HepG2 (cell line): Measurements from ENCODE around the gene INHBE. TPM values are rescaled to one million over a fixed set of nuclear protein-coding genes. Genes with fewer than 3 reads are reported as not detected.
A peak's percentile ranks its signal among the peaks of the same experiment; 100 is the strongest.

Experiments
- HIVEP1 ChIP-seq: sonication (generic); formaldehyde crosslinking; IDR thresholded peaks from 2 replicates; pipeline ENCODE4 v1.4.0; 2020; ENCODE audit warnings: mild to moderate bottlenecking, missing genetic modification reagents
- ISX ChIP-seq: sonication (generic); formaldehyde crosslinking; conservative IDR thresholded peaks from 2 replicates; pipeline ENCODE4 v1.5.0; 2020; ENCODE audit warnings: missing genetic modification reagents
- JUNB ChIP-seq: sonication (generic); formaldehyde crosslinking; IDR thresholded peaks from 2 replicates; pipeline ENCODE4 v1.8.0; 2022; ENCODE audit warnings: missing genetic modification reagents, mild to moderate bottlenecking, borderline replicate concordance
- NR3C1 ChIP-seq: sonication (generic); formaldehyde crosslinking; IDR thresholded peaks from 2 replicates; pipeline ENCODE4 v1.4.0; 2020; ENCODE audit warnings: missing genetic modification reagents
- PRMT3 ChIP-seq: sonication (generic); formaldehyde crosslinking; IDR thresholded peaks from 2 replicates; pipeline ENCODE4 v1.8.1; 2022; ENCODE audit warnings: low read depth, mild to moderate bottlenecking, moderate library complexity, missing genetic modification reagents, borderline replicate concordance
- STAT6 ChIP-seq: sonication (generic); formaldehyde crosslinking; IDR thresholded peaks from 2 replicates; pipeline ENCODE4 v1.4.0; 2020; ENCODE audit warnings: missing genetic modification reagents, mild to moderate bottlenecking, borderline replicate concordance
- ZBTB44 ChIP-seq: sonication (generic); formaldehyde crosslinking; IDR thresholded peaks from 2 replicates; pipeline ENCODE4 v1.4.0; 2020; ENCODE audit warnings: missing genetic modification reagents
- ZHX2 ChIP-seq, 2 experiments: sonication (generic) in 1 of 2; formaldehyde crosslinking in 1 of 2; IDR thresholded peaks; 2 replicates each; pipeline versions ENCODE4 v1.6.1 to v1.9.0; 2014 to 2022; ENCODE audit warnings: antibody characterized with exemption in 1 of 2, borderline replicate concordance in 1 of 2, inconsistent platforms in 1 of 2, low read depth in 1 of 2, missing genetic modification reagents in 1 of 2
- ZMAT5 ChIP-seq: sonication (generic); formaldehyde crosslinking; IDR thresholded peaks from 2 replicates; pipeline ENCODE4 v1.5.0; 2020; ENCODE audit warnings: mild to moderate bottlenecking, low read depth, missing genetic modification reagents, borderline replicate concordance
- ZNF20 ChIP-seq: sonication (generic); formaldehyde crosslinking; IDR thresholded peaks from 2 replicates; pipeline ENCODE4 v1.4.0; 2020; ENCODE audit warnings: mild to moderate bottlenecking, moderate library complexity, missing genetic modification reagents
- ZNF513 ChIP-seq: sonication (generic); formaldehyde crosslinking; conservative IDR thresholded peaks from 2 replicates; pipeline ENCODE4 v1.5.0; 2020; ENCODE audit warnings: missing genetic modification reagents
- polyA plus RNA-seq, 8 experiments: library from polyadenylated mRNA; depleted of rRNA in 3 of 8; stranded (reverse) in 7 of 8; unstranded in 1 of 8; fragments of >200 nt; fragmentation: Illumina TruSeq in 4 of 8; extraction: Trizol in 4 of 8; gene quantifications; 2 replicates each; pipeline versions ENCODE4 v1.2.1 to v1.2.3, GENCODE V29; 2011 to 2016; ENCODE audit warnings: low read depth in 4 of 8, missing spikeins in 1 of 8, mixed read lengths in 1 of 8; ENCODE audit not compliant: insufficient read depth in 1 of 8
- total RNA-seq, 5 experiments: library from RNA; depleted of rRNA; stranded (reverse); fragments of >200 nt; fragmentation: Illumina TruSeq; extraction: Trizol; gene quantifications; 2 replicates each; pipeline ENCODE4 v1.2.3, GENCODE V29; 2016; ENCODE audit warnings: low read depth in 1 of 5

The INHBE gene
- total and polyA plus RNA-seq, 2 of the 13 experiments (the other 11 are each of a cell fraction or from before 2014, with no cell fraction given): 17.0 to 32.0 TPM

GRCh38 chr12:57451233-57451778, 3.8 kb upstream of the INHBE start (continued):
- TF ChIP-seq STAT6 (peak; percentile 78), ZNF20 (CRISPR knock-in tag) (no peak), HIVEP1 (peak; percentile 99), PRMT3 (CRISPR knock-in tag) (no peak), JUNB (CRISPR knock-in tag) (no peak), ZBTB44 (CRISPR knock-in tag) (no peak), ISX (CRISPR knock-in tag) (no peak), ZHX2 (IDR thresholded peaks at IDR 0.05; ENCODE audit: low read depth) (no peak), ZHX2 (CRISPR knock-in tag; IDR thresholded peaks at IDR 0.05; ENCODE audit: borderline replicate concordance) (no peak), ZMAT5 (CRISPR knock-in tag) (no peak), ZNF513 (no peak), NR3C1 (CRISPR knock-in tag) (no peak)
